HG02870 (cell line): Measurements from ENCODE around the gene AP5B1.

Source experiments
- ATAC-seq: cut with Tn5 transposase; IDR thresholded peaks from one replicate; pipeline ENCODE4 v1.9.1; 2021; ENCODE audit warnings: mild to moderate bottlenecking, moderate library complexity; ENCODE audit not compliant: unreplicated experiment

AP5B1 gene

DNA sequence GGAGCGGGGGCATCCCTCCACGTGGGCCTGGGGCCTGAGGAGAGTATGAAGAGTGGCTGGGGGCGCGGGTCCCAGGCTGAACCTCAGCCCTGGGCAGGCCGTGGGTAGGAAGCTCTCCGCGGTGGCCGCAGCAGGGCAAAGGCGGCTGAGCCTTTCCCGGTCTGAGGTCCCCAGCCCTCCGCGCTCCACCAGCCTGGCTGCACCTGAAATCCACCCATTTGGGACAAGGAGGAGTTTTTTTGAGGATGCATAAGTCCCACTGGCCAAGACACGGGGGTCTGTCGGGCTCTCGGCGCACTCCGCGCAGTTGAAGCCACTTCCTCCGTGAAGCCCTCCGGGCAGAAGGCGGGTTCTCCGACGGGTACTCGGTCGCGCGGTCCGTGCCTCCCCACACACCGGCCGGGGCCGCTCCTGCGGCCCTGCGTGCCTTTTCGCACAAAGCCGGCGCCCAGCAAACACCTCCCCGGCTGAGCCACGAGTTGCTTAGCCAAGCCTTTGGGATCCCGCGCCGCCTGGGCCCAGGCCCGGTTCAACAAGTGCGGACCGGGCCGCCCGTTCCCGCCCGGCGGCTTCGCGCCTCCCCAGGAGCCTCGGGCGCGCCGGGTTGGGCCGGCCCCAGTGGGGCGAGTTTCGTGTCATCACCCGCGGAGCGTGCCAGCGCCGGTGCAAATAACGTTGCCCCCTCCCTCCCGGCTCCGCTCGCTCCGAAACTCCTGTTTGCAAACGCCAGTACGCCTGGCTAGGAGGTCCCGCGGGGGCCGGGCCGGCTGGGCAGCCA, 5.4 kb upstream of the AP5B1 start:
- ATAC-seq: no peak

DNA sequence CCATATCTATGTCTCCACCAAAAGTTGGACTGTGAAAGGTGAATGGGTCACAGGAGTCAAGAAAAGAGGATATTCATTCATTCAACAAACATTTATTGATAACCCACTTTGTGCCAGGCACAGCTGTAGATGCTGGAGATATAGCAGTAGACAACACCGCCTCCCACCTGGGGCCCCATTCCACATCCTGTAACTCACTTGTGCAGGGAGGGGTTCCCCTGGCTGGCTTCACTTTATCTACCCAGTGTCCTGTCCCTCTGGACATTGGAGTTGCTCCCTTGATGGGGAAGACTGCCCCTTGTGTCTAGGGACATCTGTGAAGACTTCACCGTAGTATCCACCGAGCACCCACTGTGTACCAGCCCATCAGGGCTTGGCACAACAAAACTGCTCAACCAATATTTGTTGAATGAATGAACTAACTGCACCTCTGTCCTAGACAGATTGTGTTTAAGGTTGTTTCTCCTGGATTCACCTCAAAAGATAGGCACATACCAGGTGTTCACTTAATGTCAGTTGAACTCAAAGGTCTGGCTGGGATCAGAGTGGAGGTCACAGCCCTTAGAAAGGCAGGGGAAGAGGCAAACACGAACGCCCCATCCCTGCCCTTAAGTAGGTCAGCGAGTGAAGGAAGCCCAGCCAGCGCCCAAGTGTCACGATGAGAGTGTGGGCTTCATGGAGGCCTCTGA, 4.7 kb upstream of the AP5B1 start:
- no peak for ATAC-seq

DNA sequence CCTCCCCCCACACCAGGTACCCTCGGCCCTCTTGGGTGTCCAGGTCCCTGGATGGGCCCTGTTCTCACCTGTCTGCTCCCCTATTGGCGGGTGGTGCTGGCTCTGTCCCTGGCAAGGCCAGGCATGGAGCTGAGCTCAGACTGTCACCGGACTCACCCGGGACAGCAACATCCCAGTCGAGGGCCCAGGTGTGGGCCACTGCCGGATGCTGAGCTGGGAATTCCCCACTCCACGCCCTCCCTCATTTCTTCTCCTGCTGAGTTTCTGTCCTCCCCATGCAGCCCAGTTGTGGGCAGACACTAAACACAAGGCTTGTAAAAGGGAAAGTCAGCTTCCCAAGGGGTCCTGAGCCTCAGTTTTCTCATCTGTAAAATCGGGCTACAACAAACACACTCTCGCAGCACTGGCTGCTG, 2.0 kb upstream of the AP5B1 start:
- ATAC-seq: no peak

DNA sequence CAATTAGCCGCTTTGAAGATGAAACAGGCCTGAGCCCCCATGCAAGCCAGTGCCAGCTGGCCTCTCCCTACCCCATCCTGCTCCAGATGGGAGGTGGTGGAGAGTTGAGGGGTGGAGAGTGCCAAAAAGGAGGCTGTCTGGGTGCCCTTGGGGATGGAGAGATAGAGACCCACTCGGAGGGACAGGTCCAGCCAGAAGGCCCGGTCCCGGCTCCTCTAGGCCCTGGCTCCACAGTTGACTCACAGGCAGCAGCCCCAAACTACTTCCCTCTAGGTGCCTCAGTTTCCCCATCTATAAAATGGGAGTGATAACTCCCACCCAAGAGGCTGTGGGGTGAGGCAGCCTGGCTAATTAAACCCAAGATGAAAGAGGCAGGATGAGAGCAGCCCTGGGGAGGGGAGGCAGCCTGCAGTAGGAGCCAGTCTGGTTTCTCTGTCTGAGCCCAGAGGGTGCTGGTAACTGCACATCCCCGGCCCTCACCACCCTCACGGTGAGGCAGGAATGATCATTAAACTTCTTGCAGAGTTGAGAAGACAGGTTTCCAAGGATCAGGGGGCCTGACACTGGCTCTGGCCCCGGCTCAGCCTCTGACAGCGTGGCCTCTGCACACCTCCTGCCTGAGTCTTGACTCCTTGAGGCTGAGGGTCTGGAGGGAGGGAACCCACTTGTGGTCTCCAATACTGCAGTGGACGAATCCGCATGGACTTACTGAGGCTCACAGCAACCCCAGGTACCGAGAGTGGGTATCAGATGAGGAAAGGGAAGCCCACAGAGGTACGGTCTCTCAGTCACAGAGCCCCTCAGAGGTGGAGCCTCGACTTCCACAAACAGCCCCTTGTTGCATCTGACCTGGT, 1.4 kb upstream of the AP5B1 start:
- no peak for ATAC-seq

DNA sequence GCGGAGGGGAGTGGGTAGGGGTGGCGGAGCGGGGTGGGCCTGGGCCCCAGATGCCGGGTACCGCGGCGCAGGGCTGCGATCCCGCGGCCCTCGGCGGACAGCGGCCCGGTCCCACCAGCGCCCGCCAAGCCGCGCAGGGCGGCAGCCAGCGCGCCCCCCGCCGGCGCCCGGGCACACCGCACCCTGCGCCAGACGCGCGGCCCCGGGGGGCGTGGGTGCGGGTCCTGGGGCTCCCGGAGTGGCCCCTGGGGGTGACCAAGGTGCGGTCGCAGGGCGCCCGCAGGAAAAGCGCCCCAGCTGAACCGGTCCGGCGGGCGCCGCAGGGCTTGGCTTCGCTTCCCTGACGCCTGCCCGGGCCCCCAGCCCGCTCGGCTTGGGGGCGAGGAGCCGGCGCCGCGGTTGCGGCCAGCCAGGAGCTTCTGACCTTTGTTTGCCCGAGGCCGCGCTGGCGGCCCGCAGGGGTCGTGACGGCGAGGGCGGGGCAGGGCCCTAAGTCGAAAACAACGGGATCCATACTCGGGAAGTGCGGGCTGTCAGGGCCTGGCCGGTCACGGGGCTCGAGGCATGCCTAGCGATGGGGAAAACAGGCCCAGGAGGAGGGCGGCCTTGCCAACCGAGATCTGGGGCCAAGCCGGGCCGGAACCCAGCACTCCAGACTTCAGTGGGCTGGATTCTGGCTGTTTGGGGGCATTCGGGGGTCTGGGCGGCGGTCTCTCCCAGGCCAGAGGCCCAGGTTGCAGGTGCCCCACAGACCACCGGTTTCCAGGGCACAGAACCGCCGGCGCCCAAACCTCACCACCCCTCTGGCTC, 581 bp upstream of the AP5B1 start:
- no peak for ATAC-seq

DNA sequence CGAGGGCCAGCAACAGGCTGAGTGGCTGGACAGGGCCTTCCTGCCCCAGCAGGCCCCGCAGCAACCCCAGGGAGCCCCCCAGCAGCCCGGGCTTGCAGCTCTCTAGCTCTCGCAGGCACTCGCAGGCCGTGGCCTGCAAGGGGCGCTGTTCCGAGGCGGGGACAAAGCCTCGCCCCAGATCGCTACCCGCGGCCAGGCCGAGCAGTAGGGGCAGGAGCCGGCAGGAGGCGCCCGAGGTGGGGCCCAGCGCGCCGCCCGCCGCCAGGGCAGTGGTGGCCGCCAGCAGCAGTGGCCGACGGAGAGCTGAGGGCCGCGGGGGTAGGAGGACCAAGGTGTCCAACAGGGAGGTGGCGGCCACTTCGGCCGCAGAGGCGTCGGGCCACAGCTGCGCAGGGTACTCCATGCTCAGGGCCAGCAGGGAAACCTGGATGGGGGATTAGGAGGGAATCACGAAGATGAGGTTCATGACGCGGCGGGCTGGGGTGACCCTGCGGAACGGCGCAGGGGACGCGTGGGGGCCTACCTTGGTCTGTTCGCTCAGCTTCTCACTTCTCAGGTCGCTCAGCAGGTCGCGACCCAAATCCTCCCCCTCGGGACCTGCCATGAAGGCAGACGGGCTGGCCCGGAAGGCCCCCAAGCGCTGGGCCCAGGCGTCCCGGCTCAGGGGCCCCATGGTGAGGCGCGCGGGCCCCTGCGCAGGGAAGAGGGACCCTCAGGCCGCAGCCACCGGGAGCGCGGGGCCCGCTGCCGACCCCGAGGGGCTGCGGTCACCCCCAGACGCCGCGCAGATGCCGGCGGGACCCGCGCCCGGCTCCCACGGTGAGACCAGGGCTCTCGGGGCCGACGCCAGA, 632 bp downstream of the AP5B1 start:
- no peak for ATAC-seq

DNA sequence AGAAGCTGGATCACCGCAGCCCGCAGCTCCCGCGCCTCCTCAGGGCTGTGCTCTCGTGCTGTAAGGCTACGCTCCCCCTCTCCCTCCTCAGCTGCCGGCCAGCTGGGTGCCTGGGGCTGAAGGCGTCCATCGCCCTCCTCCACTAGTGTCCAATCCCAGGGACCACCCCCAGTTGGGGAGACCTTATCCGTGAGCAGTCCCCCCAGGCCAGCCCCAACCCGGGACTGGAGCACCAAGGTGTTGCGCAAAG, 1.2 kb downstream of the AP5B1 start:
- ATAC-seq: no peak

DNA sequence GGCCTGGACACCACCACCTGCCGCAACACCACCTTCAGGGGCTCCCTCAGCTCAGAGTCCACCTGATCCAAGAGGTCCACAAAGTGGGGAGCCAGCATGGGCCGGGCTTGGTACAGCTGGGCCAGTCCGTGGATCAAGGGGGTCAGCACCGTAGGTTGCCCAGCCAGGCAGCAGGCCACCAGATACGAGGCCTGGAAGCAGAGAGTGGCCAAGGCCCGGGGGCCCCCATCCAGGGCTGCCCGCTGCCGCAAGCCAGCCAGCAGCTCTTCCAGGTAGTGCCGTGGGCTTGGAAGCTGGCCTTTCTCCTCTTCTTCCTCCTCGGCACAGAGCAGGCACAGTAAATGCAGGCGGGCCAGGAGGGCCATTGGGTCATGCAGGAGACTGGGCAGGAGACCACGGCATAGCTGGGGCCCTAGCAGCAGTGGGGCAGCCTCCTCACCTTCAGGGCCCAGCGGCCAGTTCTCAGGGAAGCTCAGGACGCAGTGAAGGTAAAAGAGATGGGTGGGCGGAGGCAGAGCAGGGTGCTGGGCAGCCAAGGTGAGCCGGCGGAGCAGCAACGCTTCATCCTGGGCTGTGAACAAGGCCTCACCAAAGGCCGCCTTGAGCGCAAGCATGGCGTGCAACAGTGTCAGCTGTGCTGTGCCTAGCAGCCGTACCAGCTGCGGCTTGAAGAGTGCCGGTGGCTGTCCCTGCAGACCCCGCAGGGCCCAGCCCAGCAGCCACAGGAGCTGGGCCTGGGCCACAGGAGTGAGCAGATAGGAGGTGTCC, 1.7 kb downstream of the AP5B1 start:
- ATAC-seq: no peak

DNA sequence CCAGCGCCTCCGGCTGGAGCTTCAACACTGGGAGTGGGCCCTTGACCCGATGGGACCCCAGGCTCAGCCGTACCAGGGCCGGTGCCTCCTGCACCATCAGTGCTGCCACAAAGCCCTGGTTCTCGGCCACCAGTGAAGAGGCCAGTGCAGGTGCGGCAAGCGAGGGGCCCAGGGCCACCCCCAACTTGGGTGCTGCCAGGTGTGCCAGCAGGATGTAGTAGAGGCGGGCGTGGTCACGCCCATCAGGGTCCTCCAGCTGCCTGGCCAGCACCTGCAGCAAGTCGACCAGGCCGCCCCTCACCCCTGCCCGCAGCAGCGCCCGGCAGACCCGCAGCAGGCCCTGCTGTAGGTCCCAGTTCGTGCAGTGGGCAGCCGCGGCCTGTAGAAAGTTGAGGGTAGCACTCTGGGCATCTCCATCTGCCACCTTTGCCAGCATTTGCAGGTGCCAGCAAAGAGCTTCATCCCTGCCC, 2.3 kb downstream of the AP5B1 start:
- no peak for ATAC-seq

DNA sequence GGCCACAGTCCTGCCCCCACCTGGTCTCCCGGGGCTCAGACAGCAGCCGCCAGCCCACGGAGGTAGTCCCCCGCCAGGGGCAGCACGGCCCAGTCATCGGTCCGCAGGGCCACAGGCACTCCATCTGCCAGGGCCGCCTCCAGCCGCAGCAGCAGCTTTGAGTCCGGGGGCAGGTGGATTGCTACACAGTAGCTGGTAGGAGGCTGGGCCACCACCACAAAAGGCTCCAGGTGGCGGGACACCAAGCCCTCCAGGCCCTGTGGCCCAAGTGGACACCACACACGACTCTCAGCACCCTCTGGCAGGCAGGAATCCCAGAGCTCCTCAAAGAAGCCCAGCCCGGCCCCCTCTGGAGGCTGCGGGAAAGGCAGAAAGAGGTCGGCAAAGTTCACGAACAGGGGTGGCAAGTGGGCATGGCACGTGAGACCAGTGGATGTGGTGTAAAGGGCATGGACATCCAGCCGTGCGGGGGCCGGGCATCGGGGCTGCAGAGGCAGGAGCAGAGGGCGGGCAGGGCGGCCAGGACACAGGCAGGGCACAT, 2.9 kb downstream of the AP5B1 start:
- no peak for ATAC-seq

DNA sequence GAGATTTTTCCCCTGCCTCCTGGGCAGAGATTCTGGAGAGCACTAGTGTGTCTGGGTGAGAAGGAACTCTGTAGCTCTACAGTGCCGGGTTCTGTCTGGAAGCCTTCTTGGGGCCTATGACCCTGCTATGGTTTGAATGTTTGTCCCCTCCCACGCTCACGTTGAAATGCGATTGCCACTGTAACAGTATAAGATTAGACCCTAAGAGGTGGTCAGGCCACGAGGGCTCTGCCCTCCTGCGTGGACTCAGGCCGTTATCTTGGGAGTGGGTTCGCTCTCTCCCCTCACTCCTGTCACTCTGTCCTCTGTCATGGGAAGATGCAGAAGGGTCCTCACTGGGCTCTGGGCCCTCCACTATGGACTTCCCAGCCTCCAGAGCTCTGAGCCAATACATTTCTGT, 3.5 kb downstream of the AP5B1 start:
- ATAC-seq: no peak

DNA sequence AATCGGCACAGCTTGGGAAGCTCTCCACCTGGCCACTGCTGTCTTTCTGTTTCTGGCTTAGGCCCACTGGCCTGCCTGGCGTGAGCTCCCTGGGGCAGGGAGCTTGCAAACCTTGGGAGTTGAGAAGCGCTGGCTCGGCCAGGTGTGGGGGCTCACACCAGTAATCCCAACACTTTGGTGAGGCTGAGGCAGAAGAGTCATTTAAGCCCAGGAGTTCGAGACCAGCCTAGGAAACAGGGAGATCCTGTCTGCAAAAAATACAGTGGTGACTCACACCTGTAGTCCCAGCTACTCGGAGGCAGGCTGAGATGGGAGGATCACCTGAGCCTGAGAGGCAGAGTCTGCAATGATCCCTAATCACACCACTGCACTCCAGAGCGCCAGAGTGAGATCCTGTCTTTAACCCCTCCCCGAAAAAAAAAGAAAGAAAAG, 4.0 kb downstream of the AP5B1 start:
- no peak for ATAC-seq

DNA sequence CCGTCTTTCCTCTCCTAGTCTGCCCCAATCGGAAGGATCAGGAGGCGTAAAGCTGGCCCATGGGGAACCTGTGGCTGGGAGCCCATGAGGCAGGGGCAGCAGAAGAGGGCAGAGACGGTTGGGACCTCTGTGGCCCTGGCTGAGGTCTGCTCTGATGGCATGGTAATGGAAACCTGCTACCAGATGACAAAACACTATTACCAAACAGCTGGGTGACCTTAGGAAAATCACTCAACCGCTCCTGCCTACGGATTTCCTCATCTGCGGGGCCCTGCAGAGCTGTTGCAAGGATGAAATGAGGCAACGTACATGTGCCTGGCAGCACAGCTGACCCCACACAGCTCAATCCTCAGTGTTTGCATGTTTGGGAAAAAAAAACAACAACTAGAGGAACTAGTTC, 4.6 kb downstream of the AP5B1 start:
- ATAC-seq: no peak

DNA sequence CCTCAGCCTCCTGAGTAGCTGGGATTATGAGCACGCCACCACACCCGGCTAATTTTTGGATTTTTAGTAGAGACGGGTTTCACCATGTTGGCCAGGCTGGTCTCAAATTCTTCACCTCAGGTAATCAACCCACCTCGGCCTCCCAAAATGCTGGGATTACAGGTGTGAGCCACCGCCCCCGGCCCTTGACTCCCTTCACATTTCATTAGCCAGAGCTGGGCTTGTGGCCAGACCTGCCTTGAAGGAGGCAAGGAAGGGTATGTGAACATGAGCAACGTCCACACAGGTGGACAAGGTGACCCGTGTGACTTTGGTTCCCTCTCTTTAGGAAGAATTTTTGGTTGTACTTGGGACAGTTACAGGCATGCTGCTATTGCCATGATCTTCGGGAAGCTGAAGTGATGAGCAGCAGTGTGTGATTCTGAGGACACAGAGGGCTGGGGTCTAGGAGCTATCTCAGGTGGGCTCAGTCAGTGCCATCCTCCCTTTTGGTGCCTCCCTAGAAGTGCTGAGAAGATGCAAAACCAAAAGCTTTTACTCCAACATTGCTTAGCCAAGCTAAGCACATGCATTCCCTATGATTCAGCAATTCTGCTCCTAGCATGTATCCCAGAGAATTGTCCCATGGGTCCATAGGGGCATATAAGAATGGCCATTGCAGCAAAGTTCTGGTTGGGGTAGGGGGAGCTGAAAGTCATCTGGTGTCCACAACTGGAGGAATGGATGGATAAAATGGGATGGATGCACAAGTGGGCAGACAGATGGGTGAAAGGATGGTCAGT, 6.1 kb downstream of the AP5B1 start:
- ATAC-seq: no peak

DNA sequence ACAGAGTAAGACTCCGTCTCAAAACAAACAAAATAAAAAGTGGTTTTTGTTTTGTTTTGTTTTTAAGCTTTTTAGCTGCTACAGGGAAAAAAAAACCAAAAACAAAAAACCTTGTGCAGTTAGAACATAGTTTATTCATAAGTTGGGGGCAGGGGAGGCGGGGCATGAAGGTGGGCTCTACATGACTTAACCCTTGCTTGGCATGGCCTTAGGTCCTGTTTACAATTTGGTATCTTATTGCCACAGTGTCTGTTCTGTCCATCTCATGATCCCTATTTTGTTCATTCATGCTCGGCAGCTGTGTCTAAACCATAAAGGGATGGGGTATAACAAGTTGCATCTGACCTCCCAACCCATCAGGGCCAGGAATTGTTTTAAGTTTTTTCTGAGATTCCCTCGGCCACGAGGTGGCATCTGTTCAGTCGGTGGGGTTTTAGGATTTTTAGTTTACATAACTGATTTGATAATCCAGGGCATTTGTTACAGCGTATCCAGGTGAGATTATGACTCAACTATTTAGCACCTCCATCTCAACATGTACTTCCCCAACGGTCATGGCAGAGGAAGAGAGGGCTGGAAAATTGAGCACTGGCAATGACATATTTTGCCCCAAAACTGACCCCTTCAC, 6.9 kb downstream of the AP5B1 start:
- no peak for ATAC-seq

DNA sequence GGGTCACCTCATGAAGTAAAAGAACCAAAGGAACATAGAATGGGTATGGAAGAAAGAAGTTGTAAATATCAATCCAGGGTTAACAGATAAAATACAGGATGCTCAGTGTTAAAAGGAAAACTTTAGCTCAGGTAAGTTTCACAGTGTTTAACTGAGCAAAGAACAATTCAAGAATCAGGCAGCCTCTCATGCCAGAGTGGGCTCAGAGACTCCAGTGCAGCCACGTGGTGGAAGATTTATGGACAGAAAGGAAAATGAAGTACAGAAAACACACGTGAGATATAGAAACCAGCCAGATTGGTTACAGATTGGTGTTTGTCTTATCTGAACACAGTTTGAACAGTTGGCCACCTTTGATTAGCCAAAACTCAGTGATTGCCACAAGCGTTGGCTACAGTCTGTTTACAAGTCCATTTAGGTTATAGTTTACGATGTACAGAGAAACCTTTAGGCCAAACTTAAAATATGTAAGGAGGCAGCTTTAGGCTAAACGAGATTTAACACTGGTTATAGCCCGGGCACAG, 9.1 kb downstream of the AP5B1 start:
- ATAC-seq: no peak

DNA sequence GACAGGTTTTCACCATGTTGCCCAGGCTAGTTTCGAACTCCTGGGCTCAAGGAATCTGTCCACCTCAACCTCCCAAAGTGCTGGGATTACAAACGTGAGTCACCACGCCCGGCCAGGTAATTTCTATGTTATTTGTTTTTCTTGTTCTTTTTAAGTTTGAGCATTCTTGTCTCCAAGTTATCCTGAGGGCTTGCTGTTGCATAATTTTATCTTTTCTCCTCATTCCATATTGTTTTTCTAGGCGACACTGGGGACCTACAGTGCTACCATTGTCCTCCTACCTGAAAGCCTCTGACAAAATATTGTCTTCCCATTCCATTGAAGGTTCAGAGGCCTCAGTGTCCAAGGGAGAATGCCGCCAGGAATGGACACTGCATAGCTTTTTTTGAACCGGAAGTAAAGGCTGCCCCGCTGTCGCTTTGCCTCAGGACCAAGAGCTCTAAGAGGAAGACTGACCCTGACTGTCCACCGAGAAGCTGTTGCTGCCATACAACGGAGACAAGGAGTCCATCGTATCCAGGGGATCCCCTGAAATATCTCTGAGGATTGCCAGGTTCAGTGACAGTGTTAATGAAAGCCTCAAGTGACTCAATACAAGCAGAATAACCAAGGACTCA, 9.7 kb downstream of the AP5B1 start:
- ATAC-seq: no peak
